ENCODE data around the gene CACNA1D. TPM values are rescaled to one million over a fixed set of nuclear protein-coding genes. Genes with fewer than 3 reads are reported as not detected.

Gene CACNA1D
- total and polyA plus RNA-seq, 2 experiments from 2014 or later: 5.2 to 27.8 TPM

GRCh38 chr3:53813229-53813628, 318.8 kb downstream of the CACNA1D start:
- Histone ChIP-seq H3K4me2 (no peak overlapping the region), H3K27me3 (no peaks in the 10 kb centered on the region), H3K9me3 (ENCODE audit: low read depth) (no peaks in the 10 kb centered on the region), H2AFZ (no peak overlapping the region), H3K27ac (no peak overlapping the region), H3K9me2 (replicated peaks; ENCODE audit: insufficient read depth) (no peaks in the 10 kb centered on the region), H3K36me3 (replicated peaks; ENCODE audit: insufficient read depth, low read depth) (no peaks in the 10 kb centered on the region), H3K4me1 (ENCODE audit: insufficient read depth) (no peaks in the 10 kb centered on the region), H4K20me1 (ENCODE audit: insufficient read depth, poor library complexity, severe bottlenecking) (no peaks in the 10 kb centered on the region), H3K4me3 (no peak overlapping the region), H3K79me2 (no peaks in the 10 kb centered on the region)
- WGBS (ENCODE audit: low lambda C conversion rate, missing lambda C conversion rate): 97% methylated on average over 5 of the region's 5 CpGs
- no peak for DNase-seq (ENCODE audit: low spot score)
- TF ChIP-seq EZH2phosphoT487 (IDR thresholded peaks at IDR 0.05; ENCODE audit: low read depth, severe bottlenecking, unreplicated experiment): no peak
- TF ChIP-seq EZH2 (IDR thresholded peaks at IDR 0.05; ENCODE audit: borderline replicate concordance): no peak
- no peak for TF ChIP-seq CTCF (IDR thresholded peaks at IDR 0.05; ENCODE audit: poor library complexity)

GRCh38 chr3:53813876-53814275, 319.5 kb downstream of the CACNA1D start:
- Histone ChIP-seq H3K36me3 (replicated peaks; ENCODE audit: insufficient read depth, low read depth) (no peaks in the 10 kb centered on the region), H3K79me2 (no peaks in the 10 kb centered on the region), H3K4me3 (no peak overlapping the region), H3K9me2 (replicated peaks; ENCODE audit: insufficient read depth) (no peaks in the 10 kb centered on the region), H4K20me1 (ENCODE audit: insufficient read depth, poor library complexity, severe bottlenecking) (no peaks in the 10 kb centered on the region), H3K9me3 (ENCODE audit: low read depth) (no peaks in the 10 kb centered on the region), H3K4me2 (no peak overlapping the region), H3K27ac (no peak overlapping the region), H3K27me3 (no peaks in the 10 kb centered on the region), H3K4me1 (ENCODE audit: insufficient read depth) (peaks cover 6% of the 10 kb centered on the region), H2AFZ (no peak overlapping the region)
- no peak for DNase-seq (ENCODE audit: low spot score)
- TF ChIP-seq CTCF (IDR thresholded peaks at IDR 0.05; ENCODE audit: poor library complexity) (no peak), EZH2 (IDR thresholded peaks at IDR 0.05; ENCODE audit: borderline replicate concordance) (no peak), EZH2phosphoT487 (IDR thresholded peaks at IDR 0.05; ENCODE audit: low read depth, severe bottlenecking, unreplicated experiment) (no peak)
- WGBS (ENCODE audit: low lambda C conversion rate, missing lambda C conversion rate): 95% methylated on average over 10 of the region's 10 CpGs

- no peaks in the 10 kb centered on the region for H3K36me3 ChIP-seq (replicated peaks; ENCODE audit: insufficient read depth, low read depth)
Observed at GRCh38 chr3:53815067-53815466, 320.7 kb downstream of the CACNA1D start.

More at GRCh38 chr3:53815067-53815466, 320.7 kb downstream of the CACNA1D start:
- Histone ChIP-seq H3K4me1 (ENCODE audit: insufficient read depth) (peaks cover 7% of the 10 kb centered on the region), H3K27me3 (no peaks in the 10 kb centered on the region), H3K27ac (no peak overlapping the region), H3K4me3 (no peak overlapping the region), H3K9me3 (ENCODE audit: low read depth) (no peaks in the 10 kb centered on the region), H4K20me1 (ENCODE audit: insufficient read depth, poor library complexity, severe bottlenecking) (no peaks in the 10 kb centered on the region), H2AFZ (no peak overlapping the region), H3K79me2 (no peaks in the 10 kb centered on the region), H3K4me2 (no peak overlapping the region), H3K9me2 (replicated peaks; ENCODE audit: insufficient read depth) (no peaks in the 10 kb centered on the region)
- 96% methylated on average over 4 of the region's 4 CpGs for WGBS (ENCODE audit: low lambda C conversion rate, missing lambda C conversion rate)
- TF ChIP-seq EZH2 (IDR thresholded peaks at IDR 0.05; ENCODE audit: borderline replicate concordance) (no peak), EZH2phosphoT487 (IDR thresholded peaks at IDR 0.05; ENCODE audit: low read depth, severe bottlenecking, unreplicated experiment) (no peak), CTCF (IDR thresholded peaks at IDR 0.05; ENCODE audit: poor library complexity) (no peak)
- no peak for DNase-seq (ENCODE audit: low spot score)
